ENCODE results near the gene GNL3.

Gene GNL3

GRCh38 chr3:52678265-52679198 is 7.3 kb upstream of the GNL3 start:
- TF ChIP-seq POLR2A (IDR thresholded peaks at IDR 0.05; ENCODE audit: low read depth, low read length), result no peak
- DNase-seq (ENCODE audit: insufficient read length, low spot score) (no peak), FAIRE-seq (no peak)

DNA sequence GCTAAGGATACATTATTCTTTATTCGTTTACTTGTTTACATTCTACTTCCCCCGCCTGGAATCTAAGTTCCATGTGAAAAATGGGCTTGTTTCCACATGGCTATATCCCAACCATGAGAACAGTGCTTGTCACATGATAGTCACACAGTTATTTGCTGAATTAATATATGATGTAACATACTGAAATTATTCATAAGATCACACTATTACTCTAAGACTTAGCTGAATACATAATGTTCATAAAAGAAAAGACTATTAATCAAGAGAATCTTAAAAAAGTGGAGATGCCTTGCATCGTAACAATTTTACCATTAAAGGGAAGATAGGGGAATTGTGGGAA is 6.7 kb upstream of the GNL3 start:
- TF ChIP-seq POLR2A (IDR thresholded peaks at IDR 0.05; ENCODE audit: low read depth, low read length), result no peak
- DNase-seq (ENCODE audit: insufficient read length, low spot score) (no peak), FAIRE-seq (no peak)

GRCh38 chr3:52679811-52680210 is 6.0 kb upstream of the GNL3 start:
- FAIRE-seq (no peak), DNase-seq (ENCODE audit: insufficient read length, low spot score) (no peak)
- TF ChIP-seq POLR2A (IDR thresholded peaks at IDR 0.05; ENCODE audit: low read depth, low read length), result no peak

DNA sequence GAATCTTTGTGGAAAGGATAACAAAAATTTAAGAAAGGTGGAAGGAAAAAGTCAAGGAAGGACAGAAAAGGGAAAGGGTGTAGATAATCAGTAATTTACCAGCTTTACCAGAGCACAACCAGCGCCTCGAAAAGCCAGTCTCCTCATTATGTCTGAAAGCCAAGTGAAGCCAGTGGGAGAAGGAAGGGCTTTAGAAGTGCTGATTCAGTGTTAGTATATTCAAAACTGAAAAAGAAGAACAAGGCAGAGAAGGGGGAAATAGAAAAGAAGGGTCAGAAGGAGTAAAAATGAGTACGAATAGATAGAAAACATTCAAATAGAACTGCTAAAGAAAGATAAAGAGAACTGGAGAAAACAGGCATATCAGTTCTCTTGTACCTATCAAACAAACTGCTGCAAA is 4.2 kb upstream of the GNL3 start:
- FAIRE-seq, result no peak
- no peak for TF ChIP-seq POLR2A (IDR thresholded peaks at IDR 0.05; ENCODE audit: low read depth, low read length)
- no peak for DNase-seq (ENCODE audit: insufficient read length, low spot score)

DNA sequence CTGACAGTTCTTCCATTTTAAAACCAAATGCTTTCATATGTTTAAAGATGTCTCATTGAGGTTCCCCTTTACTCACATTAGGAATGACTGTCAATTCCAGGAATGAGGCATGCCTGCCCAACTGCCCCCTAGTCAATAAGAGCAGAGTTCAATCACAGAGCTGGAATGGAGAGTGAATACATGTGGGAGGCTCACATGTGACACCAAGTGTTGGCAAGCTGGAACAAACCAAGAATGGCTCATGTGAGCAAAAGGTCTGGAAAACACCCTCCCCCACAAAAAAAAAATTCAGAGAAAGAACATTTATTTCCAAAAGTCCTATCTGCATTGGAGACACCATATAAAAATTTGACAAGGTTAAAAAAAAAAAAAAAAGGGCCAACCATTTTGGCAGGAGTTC is 3.8 kb upstream of the GNL3 start:
- FAIRE-seq (peak; percentile 81), DNase-seq (ENCODE audit: insufficient read length, low spot score) (no peak)
- no peak for TF ChIP-seq POLR2A (IDR thresholded peaks at IDR 0.05; ENCODE audit: low read depth, low read length)

DNA sequence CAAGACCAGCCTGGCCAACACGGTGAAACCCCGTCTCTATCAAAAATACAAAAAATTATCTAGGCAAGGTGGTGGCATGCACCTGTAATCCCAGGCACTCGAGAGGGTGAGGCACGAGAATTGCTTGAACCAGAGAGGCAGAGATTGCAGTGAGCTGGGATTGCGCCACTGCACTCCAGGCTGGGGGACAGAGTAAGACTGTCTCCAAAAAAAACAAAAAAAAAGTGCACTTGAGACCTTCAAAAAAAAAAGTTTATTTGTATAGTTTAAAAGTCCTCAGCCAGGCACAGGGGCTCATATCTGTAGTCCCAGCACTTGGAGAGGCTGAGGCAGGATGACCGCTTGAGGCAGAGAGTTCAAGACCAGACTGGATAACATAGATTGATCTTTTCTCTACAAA is 2.2 kb upstream of the GNL3 start:
- DNase-seq (ENCODE audit: insufficient read length, low spot score) (no peak), FAIRE-seq (no peak)
- no peak for TF ChIP-seq POLR2A (IDR thresholded peaks at IDR 0.05; ENCODE audit: low read depth, low read length)

GRCh38 chr3:52684184-52684583 is 1.6 kb upstream of the GNL3 start:
- DNase-seq (ENCODE audit: insufficient read length, low spot score), result no peak
- FAIRE-seq, result no peak
- no peak for TF ChIP-seq POLR2A (IDR thresholded peaks at IDR 0.05; ENCODE audit: low read depth, low read length)

DNA sequence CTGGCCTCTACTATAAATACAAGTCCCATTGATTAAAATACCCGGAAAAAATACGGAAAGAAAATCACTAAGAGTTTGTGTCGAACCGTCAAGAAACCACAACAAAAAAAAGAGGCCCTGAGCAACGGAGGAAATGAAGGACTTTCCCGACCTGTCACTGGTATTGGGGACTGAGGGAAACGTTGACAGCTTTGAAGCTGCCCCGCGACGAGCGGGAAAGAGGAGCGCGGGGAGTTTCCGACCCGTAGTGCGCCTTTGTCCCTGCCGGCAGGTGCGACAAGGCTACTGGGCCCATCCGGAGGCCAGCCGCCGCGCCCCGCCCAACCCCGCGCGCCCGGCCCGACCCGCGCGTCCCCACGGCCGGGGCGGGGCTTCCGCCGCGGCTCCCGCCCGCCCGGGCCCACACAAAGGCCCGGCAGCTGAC is 535 bp upstream of the GNL3 start:
- DNase-seq (ENCODE audit: insufficient read length, low spot score), result peak; percentile 71
- no peak for TF ChIP-seq POLR2A (IDR thresholded peaks at IDR 0.05; ENCODE audit: low read depth, low read length)
- FAIRE-seq, result no peak

DNA sequence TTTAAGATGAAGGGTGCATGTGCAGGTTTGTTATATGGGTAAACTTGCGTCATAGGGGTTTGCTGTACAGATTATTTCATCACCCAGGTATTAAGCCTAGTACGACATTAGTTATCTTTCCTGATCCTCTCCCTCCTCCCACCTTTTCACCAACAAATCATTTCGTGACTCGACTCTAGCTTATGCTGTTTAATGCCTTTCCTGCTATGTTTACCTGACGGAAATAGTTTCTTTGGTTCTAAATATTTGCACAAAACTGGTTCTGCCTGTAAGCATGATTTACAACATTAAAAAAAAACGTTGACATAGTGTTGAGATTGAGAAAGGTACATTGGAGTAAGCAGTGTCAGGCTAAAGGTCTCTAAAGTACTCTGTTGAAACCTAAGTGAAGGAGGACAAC is 2.4 kb downstream of the GNL3 start:
- FAIRE-seq (no peak), DNase-seq (ENCODE audit: insufficient read length, low spot score) (no peak)
- TF ChIP-seq POLR2A (IDR thresholded peaks at IDR 0.05; ENCODE audit: low read depth, low read length), result no peak

GRCh38 chr3:52689151-52689550 is 3.3 kb downstream of the GNL3 start:
- FAIRE-seq (no peak), DNase-seq (ENCODE audit: insufficient read length, low spot score) (no peak)
- TF ChIP-seq POLR2A (IDR thresholded peaks at IDR 0.05; ENCODE audit: low read depth, low read length), result no peak

DNA sequence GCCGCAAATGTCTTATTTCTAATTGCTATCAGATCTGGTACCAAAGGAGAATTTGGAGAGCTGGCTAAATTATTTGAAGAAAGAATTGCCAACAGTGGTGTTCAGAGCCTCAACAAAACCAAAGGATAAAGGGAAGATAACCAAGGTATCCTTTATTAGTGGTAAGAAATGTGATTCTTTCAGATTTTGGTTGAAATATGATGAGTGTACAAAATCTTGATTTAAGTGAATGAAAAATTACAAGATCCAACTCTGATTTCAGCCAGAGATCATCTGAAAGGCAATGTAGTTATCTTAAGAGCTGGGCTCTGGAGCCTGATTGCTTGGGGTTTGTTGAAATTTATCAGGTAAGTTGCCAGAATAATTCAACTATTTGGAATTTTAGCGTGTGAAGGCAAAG is 4.7 kb downstream of the GNL3 start:
- no peak for FAIRE-seq
- DNase-seq (ENCODE audit: insufficient read length, low spot score), result no peak
- TF ChIP-seq POLR2A (IDR thresholded peaks at IDR 0.05; ENCODE audit: low read depth, low read length), result no peak

GRCh38 chr3:52693071-52693470 is 7.2 kb downstream of the GNL3 start:
- FAIRE-seq (no peak), DNase-seq (ENCODE audit: insufficient read length, low spot score) (no peak)
- no peak for TF ChIP-seq POLR2A (IDR thresholded peaks at IDR 0.05; ENCODE audit: low read depth, low read length)

DNA sequence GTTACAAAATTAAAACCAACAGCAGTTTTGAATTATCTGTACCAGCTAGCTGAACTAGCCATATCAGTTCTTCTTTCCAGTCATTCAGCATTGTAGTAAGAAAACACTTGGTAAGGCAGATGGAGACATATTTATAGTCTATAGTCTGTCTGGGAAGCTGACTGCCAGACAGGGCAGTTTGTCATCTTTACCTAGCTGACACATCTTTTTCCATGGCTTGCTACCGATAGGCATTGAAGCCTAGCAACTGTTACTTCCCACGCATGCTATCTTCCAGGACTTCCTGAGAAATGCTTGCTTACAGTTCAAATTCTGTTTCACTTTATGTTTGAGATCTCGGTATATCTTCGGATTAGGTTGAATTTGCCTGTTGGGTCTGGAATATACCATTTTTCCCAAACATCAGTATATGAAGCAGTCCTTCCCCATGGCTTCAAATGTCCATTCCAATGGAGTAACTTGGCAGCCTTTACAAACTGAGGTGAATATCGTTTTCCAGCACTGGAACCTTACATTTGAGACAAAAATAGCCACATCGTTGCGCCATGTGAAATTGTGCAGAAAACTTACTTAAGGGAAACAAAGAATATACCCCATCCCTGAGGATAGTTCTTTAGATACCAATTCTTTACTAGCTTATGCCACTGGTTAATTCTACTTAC is 8.8 kb downstream of the GNL3 start:
- no peak for DNase-seq (ENCODE audit: insufficient read length, low spot score)
- no peak for FAIRE-seq
- no peak for TF ChIP-seq POLR2A (IDR thresholded peaks at IDR 0.05; ENCODE audit: low read depth, low read length)

DNA sequence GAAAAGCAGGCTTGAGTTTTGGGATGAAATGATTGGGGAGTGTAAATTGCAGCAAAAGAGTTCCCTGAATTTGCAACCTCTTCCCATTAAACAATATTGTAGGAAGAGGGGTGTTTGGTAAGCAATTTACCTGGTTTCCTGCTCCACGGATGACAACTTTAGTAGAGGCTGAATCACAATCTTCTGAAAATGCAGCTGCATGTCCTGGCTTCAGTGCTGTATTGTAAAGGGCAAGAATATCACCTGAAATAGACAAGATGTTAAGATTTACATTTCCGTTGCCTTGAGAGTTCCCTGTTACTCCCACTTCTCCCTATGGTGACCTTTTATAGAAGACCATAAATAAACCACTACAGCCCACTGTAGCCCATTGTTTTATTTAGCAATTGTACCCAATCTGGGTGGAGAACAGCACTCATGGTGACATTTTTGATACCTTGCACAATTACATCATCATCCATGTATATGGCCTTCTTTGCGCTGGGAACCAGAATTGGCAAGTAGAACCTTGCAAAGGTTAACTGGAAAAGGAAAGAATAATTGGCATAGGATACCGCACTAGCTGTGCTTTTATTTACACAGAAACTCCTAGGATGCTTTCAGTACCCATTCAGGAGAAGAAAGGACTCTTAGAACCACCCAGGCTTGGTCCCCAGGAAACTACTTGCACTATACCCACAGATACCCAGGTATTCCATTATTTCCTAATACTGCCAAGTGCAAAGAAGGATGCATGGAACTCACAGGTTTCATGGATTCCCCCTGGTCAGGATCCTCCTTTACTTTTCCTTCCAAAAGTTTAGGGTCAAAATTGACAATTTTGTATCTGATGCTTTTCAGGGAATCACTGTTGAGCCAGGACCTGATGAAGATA is 10.2 kb downstream of the GNL3 start:
- no peak for FAIRE-seq
- no peak for DNase-seq (ENCODE audit: insufficient read length, low spot score)
- no peak for TF ChIP-seq POLR2A (IDR thresholded peaks at IDR 0.05; ENCODE audit: low read depth, low read length)

All from H54 (cell line).